Upper lobe of left lung (tissue), 6 donors: Measurements from ENCODE around the gene KRABD2.
A peak's percentile ranks its signal among the peaks of the same experiment; 100 is the strongest.

ENCODE experiments used
- ATAC-seq, 2 donors: fragments of 200-7000 bp; cut with Tn5 transposase; one replicate each; pipeline ENCODE4 v1.9.1; 2022; ENCODE audit warnings: mild to moderate bottlenecking in 2 of 2, moderate library complexity in 2 of 2; ENCODE audit not compliant: low FRiP score in 2 of 2
- DNase-seq, 2 donors: peaks; one replicate each; pipeline ENCODE4 v3.0.0-alpha.2; 2019 to 2020
- H3K27ac ChIP-seq, 4 donors: fragments of 200-600 bp; sonication (generic); one replicate each; pipeline ENCODE4 v1.5.1; 2016 to 2019
- H3K27me3 ChIP-seq, 4 donors: fragments of 200-600 bp; sonication (generic); one replicate each; pipeline ENCODE4 v1.5.1; 2017 to 2019
- H3K36me3 ChIP-seq, 4 donors: fragments of 200-600 bp; sonication (generic); one replicate each; pipeline ENCODE4 v1.5.1; 2016 to 2019
- H3K4me1 ChIP-seq, 4 donors: fragments of 200-600 bp; sonication (generic); one replicate each; pipeline ENCODE4 v1.5.1; 2018 to 2019
- H3K4me3 ChIP-seq, 4 donors: fragments of 200-600 bp; sonication (generic); one replicate each; pipeline ENCODE4 v1.5.1; 2017 to 2019; ENCODE audit warnings: mild to moderate bottlenecking in 2 of 4, moderate library complexity in 1 of 4
- H3K9me3 ChIP-seq, 4 donors: fragments of 200-600 bp; sonication (generic); one replicate each; pipeline ENCODE4 v1.5.1; 2018 to 2019
- CTCF ChIP-seq, 6 experiments: fragments of 450-650 bp in 4 of 6; fragments of 200-600 bp in 2 of 6; sonication (generic) in 2 of 6; IDR thresholded peaks; one replicate each; pipeline ENCODE4 v1.5.1; 2016 to 2019; ENCODE audit warnings: antibody characterized with exemption in 6 of 6
- EP300 ChIP-seq, 4 donors: sonication (generic); formaldehyde crosslinking; IDR thresholded peaks; one replicate each; pipeline ENCODE4 v1.5.1; 2017; ENCODE audit warnings: antibody characterized with exemption in 4 of 4, control low read depth in 2 of 4
- POLR2A ChIP-seq, 4 donors: fragments of 450-650 bp; IDR thresholded peaks; one replicate each; pipeline ENCODE4 v1.5.1; 2016 to 2017; ENCODE audit warnings: antibody characterized with exemption in 4 of 4, mild to moderate bottlenecking in 2 of 4
- POLR2AphosphoS5 ChIP-seq, 2 donors: sonication (generic); formaldehyde crosslinking; IDR thresholded peaks; one replicate each; pipeline ENCODE4 v1.5.1; 2017; ENCODE audit warnings: antibody characterized with exemption in 2 of 2
- WGBS, 2 donors: methylation state at CpG; one replicate each; pipeline ENCODE4 v1.1.5; 2017 to 2018; 5-methylcytosine and 5-hydroxymethylcytosine counted together
- donor health status: DM: no; HTN: no; CAD: no; lungs with moderate emphysema.
- donor health status: DM: no; HTN: yes; CAD: no; lungs with severe emphysema.

The KRABD2 gene

GRCh38 chr17:8418471-8418870 lies 42.0 kb upstream of the KRABD2 start:
- no peaks in the 10 kb centered on the region for H3K36me3 ChIP-seq
- 69 to 71% methylated on average over 1 of the region's 1 CpG for WGBS, 2 donors
- no peaks in the 10 kb centered on the region for H3K27me3 ChIP-seq
- DNase-seq (no peak), ATAC-seq (no peak)
- no peaks in the 10 kb centered on the region for H3K9me3 ChIP-seq
- peak overlapping the region; percentile 41 to 85 (median 72) for H3K27ac ChIP-seq
- TF ChIP-seq CTCF (IDR thresholded peaks at IDR 0.05) (no peak), POLR2AphosphoS5 (IDR thresholded peaks at IDR 0.05) (no peak), EP300 (IDR thresholded peaks at IDR 0.05) (no peak), POLR2A (IDR thresholded peaks at IDR 0.05) (no peak)
- peaks cover 22 to 31% (median 27%) of the 10 kb centered on the region in 4 donors for H3K4me1 ChIP-seq
- H3K4me3 ChIP-seq: no peak overlapping the region

DNA sequence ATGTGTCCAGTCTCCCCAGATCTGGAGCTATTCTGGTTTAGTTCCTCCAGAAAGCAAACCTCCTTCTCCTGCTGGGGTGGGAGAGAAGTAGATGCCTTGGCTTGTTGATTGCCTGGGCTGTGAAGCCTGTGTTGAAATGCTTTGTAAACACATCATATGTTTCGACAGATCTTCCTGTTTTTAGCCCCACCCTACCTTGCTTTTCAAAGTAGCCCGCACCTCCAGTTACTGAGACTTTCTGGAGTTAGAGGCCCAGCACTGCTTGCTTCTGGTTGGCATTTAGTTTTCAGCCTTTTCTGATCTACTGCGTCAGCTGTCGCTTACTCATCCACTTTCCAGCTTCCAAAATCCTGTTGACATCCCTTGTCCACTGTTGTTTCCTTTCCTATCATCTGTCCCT lies 41.3 kb upstream of the KRABD2 start:
- peaks cover 24 to 33% (median 28%) of the 10 kb centered on the region in 4 donors for H3K4me1 ChIP-seq
- no peaks in the 10 kb centered on the region for H3K36me3 ChIP-seq
- no peaks in the 10 kb centered on the region for H3K27me3 ChIP-seq
- H3K4me3 ChIP-seq: no peak overlapping the region
- peak in 1 of 2 donors; percentile 65 for DNase-seq
- no peaks in the 10 kb centered on the region for H3K9me3 ChIP-seq
- no peak for ATAC-seq
- H3K27ac ChIP-seq: peak overlapping the region; percentile 41 to 85 (median 72)
- TF ChIP-seq POLR2A (IDR thresholded peaks at IDR 0.05) (peak in 1 of 4 donors; percentile 30), POLR2AphosphoS5 (IDR thresholded peaks at IDR 0.05) (peak; percentile 51 to 52), EP300 (IDR thresholded peaks at IDR 0.05) (no peak), CTCF (IDR thresholded peaks at IDR 0.05) (no peak)
- WGBS, 2 donors: 61 to 73% methylated on average over 4 of the region's 4 CpGs

GRCh38 chr17:8413938-8414337 lies 37.4 kb upstream of the KRABD2 start:
- ATAC-seq (no peak), DNase-seq (no peak)
- H3K27me3 ChIP-seq: no peaks in the 10 kb centered on the region
- peaks cover 14 to 21% (median 15%) of the 10 kb centered on the region in 4 donors for H3K4me1 ChIP-seq
- H3K4me3 ChIP-seq: no peak overlapping the region
- TF ChIP-seq POLR2AphosphoS5 (IDR thresholded peaks at IDR 0.05): no peak
- H3K27ac ChIP-seq: peak overlapping the region in 1 of 4 donors; percentile 83
- H3K36me3 ChIP-seq: no peaks in the 10 kb centered on the region
- no peaks in the 10 kb centered on the region for H3K9me3 ChIP-seq

GRCh38 chr17:8413328-8413727 lies 36.8 kb upstream of the KRABD2 start:
- no peak for TF ChIP-seq POLR2A (IDR thresholded peaks at IDR 0.05)
- TF ChIP-seq POLR2AphosphoS5 (IDR thresholded peaks at IDR 0.05): no peak
- TF ChIP-seq CTCF (IDR thresholded peaks at IDR 0.05): no peak
- no peak for TF ChIP-seq EP300 (IDR thresholded peaks at IDR 0.05)
- Histone ChIP-seq H3K9me3 (no peaks in the 10 kb centered on the region), H3K4me3 (peak overlapping the region in 1 of 4 donors; percentile 15), H3K27ac (peak overlapping the region; percentile 1 to 83 (median 54)), H3K4me1 (peaks cover 11 to 18% (median 15%) of the 10 kb centered on the region in 4 donors), H3K36me3 (no peaks in the 10 kb centered on the region), H3K27me3 (no peaks in the 10 kb centered on the region)
- WGBS, 2 donors: 68 to 69% methylated on average over 4 of the region's 4 CpGs
- ATAC-seq (no peak), DNase-seq (no peak)

DNA sequence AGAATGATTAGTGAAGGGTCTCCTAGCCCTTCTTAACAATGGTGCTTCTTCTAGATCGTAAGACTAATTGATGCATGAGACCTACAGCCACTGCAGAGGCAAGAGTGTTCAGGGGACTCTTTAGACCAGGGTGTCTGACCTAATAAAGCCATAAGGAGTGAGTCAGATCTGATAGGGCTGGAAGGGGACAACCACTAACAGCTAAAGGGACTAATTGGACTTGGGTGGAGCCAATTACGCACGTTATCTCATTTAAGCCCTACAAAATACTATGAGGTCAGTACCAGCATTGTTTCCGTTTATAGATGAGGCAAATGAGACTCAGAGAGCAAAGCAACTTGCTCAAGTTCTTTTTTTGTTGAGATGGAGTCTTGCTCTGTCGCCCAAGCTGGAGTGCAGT lies 35.6 kb upstream of the KRABD2 start:
- peaks cover 9 to 14% (median 11%) of the 10 kb centered on the region in 4 donors for H3K4me1 ChIP-seq
- no peaks in the 10 kb centered on the region for H3K27me3 ChIP-seq
- WGBS, 2 donors: 85 to 90% methylated on average over 5 of the region's 5 CpGs
- ATAC-seq (no peak), DNase-seq (no peak)
- H3K27ac ChIP-seq: peak overlapping the region in 3 of 4 donors; percentile 1 to 83 (median 57)
- H3K9me3 ChIP-seq: no peaks in the 10 kb centered on the region
- no peak for TF ChIP-seq POLR2A (IDR thresholded peaks at IDR 0.05)
- TF ChIP-seq EP300 (IDR thresholded peaks at IDR 0.05): no peak
- TF ChIP-seq CTCF (IDR thresholded peaks at IDR 0.05): no peak
- H3K4me3 ChIP-seq: no peak overlapping the region
- no peaks in the 10 kb centered on the region for H3K36me3 ChIP-seq
